ENCODE results near the gene GAD2. TPM values are rescaled to one million over a fixed set of nuclear protein-coding genes. Genes with fewer than 3 reads are reported as not detected.

GAD2 gene
- total RNA-seq, 2 experiments from 2014 or later = not detected

DNA sequence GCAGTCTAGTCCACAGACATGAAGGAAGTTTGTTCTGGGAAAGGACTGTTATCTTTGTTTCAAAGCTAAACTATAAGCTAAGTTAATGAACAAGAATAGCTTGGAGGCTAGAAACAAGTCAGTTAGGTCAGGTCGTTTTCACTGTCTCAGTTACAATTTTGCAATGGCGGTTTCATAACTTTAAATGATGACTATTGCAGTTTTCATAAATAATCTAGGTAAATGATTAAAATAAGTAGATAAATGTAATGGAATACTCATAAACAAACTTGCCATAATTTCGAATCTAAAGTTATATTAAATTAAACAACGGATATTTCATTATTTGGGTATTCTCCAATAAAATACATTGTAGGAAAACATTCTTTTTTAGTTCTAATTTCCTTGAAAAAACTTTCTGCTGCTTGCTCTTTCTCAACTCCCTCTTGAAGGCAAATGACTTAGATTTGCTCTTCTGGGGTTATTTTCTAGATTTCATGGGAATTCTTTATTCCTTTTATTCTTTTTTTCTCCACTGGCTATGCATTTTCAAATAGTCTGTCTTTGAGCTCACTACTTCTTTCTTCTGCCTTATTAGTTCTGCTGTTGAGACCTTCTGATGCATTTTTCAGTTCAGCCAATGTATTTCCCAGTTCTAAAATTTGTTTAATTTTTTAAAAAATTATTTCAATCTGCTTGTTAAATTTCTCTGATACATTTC is 117.8 kb downstream of the GAD2 start:
- H3K9me3 ChIP-seq (ENCODE audit: low read length) = peaks cover 28% of the 10 kb centered on the region; the same call in 1 of the 2 replicates
- ChIA-PET CTCF (ENCODE audit: unreplicated experiment) (no interaction called here), POLR2A (interaction anchor here (0.6 to 1.4 kb wide), 4 partner anchors 21 to 381 kb away, joined by 3 to 4 read pairs (median 4); no protein-coding TSS in a partner anchor)
- H4K20me1 ChIP-seq (ENCODE audit: insufficient read depth, low read length) = no peaks in the 10 kb centered on the region
- no peak overlapping the region for H3K4me2 ChIP-seq (ENCODE audit: low read length)
- peak; percentile 46 for DNase-seq (ENCODE audit: low spot score)
- TF ChIP-seq EZH2phosphoT487 (IDR thresholded peaks at IDR 0.05; ENCODE audit: borderline replicate concordance, low read depth, low read length) = no peak
- TF ChIP-seq, protein P1, sequence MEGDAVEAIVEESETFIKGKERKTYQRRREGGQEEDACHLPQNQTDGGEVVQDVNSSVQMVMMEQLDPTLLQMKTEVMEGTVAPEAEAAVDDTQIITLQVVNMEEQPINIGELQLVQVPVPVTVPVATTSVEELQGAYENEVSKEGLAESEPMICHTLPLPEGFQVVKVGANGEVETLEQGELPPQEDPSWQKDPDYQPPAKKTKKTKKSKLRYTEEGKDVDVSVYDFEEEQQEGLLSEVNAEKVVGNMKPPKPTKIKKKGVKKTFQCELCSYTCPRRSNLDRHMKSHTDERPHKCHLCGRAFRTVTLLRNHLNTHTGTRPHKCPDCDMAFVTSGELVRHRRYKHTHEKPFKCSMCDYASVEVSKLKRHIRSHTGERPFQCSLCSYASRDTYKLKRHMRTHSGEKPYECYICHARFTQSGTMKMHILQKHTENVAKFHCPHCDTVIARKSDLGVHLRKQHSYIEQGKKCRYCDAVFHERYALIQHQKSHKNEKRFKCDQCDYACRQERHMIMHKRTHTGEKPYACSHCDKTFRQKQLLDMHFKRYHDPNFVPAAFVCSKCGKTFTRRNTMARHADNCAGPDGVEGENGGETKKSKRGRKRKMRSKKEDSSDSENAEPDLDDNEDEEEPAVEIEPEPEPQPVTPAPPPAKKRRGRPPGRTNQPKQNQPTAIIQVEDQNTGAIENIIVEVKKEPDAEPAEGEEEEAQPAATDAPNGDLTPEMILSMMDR (conservative IDR thresholded peaks at IDR 0.05; ENCODE audit: low read length) = no peak
- peak overlapping the region; percentile 98; the same call in 1 of the 2 replicates for H2AFZ ChIP-seq (ENCODE audit: low read length)
- H3K4me1 ChIP-seq (ENCODE audit: insufficient read depth, low read length, poor library complexity, severe bottlenecking) = peaks cover 12% of the 10 kb centered on the region
- no peaks in the 10 kb centered on the region for H3K79me2 ChIP-seq (ENCODE audit: insufficient read depth, low read depth, low read length)
- no peak overlapping the region for H3K27ac ChIP-seq (ENCODE audit: low read depth, low read length, poor library complexity, severe bottlenecking)
- intact Hi-C loops (cut with micrococcal nuclease; ENCODE audit: unreplicated experiment) = loop anchor here (2.0 kb wide), 2 partner anchors 38 to 392 kb away; no protein-coding TSS in a partner anchor
- no peaks in the 10 kb centered on the region for H3K9me2 ChIP-seq (ENCODE audit: insufficient read depth, low read length)
- H3K4me3 ChIP-seq (ENCODE audit: low read depth, low read length, poor library complexity, severe bottlenecking) = no peak overlapping the region
- no peaks in the 10 kb centered on the region; the same call in 1 of the 2 replicates for H3K36me3 ChIP-seq (ENCODE audit: insufficient read depth, low read length)
- no TSS peak for BruUV-seq (replicated peaks)

GRCh38 chr10:26334932-26335573 is 118.5 kb downstream of the GAD2 start:
- ChIA-PET POLR2A (interaction anchor here (0.6 to 1.4 kb wide), 5 partner anchors 53 to 951 kb away, joined by 3 to 4 read pairs (median 3); no protein-coding TSS in a partner anchor), CTCF (ENCODE audit: unreplicated experiment) (interaction anchor here (0.8 to 1.0 kb wide), 4 partner anchors 225 to 345 kb away, joined by 3 to 4 read pairs (median 4); no protein-coding TSS in a partner anchor)
- peak; percentile 90 for DNase-seq (ENCODE audit: low spot score)
- Histone ChIP-seq H3K4me2 (ENCODE audit: low read length) (peak overlapping the region; percentile 70), H2AFZ (ENCODE audit: low read length) (peak overlapping the region; percentile 98), H4K20me1 (ENCODE audit: insufficient read depth, low read length) (no peaks in the 10 kb centered on the region), H3K27ac (ENCODE audit: low read depth, low read length, poor library complexity, severe bottlenecking) (peak overlapping the region; percentile 16), H3K4me1 (ENCODE audit: insufficient read depth, low read length, poor library complexity, severe bottlenecking) (peaks cover 12% of the 10 kb centered on the region), H3K9me3 (ENCODE audit: low read length) (peaks cover 28% of the 10 kb centered on the region; the same call in 1 of the 2 replicates), H3K9me2 (ENCODE audit: insufficient read depth, low read length) (no peaks in the 10 kb centered on the region), H3K79me2 (ENCODE audit: insufficient read depth, low read depth, low read length) (no peaks in the 10 kb centered on the region), H3K36me3 (ENCODE audit: insufficient read depth, low read length) (no peaks in the 10 kb centered on the region; the same call in 1 of the 2 replicates), H3K4me3 (ENCODE audit: low read depth, low read length, poor library complexity, severe bottlenecking) (peak overlapping the region; percentile 54)
- intact Hi-C loops (cut with micrococcal nuclease; ENCODE audit: unreplicated experiment) = loop anchor here (1.0 to 5.0 kb wide), 9 partner anchors 38 to 546 kb away; partner anchors contain the start of genes APBB1IP and PDSS1
- TF ChIP-seq, protein P1 (conservative IDR thresholded peaks at IDR 0.05; ENCODE audit: low read length) = peak; percentile 99
- no peak for TF ChIP-seq EZH2phosphoT487 (IDR thresholded peaks at IDR 0.05; ENCODE audit: borderline replicate concordance, low read depth, low read length)
- BruUV-seq (replicated peaks) = no TSS peak

All from OCI-LY7 (cell line).